Measurements from ENCODE around the gene ZNF93. TPM values are rescaled to one million over a fixed set of nuclear protein-coding genes. Genes with fewer than 3 reads are reported as not detected.
"Not testable (repeated sequence)": the region's sequence is repeated elsewhere in the genome, so short reads cannot be mapped to it uniquely, and the experiment has no call there.

ZNF93 gene
- total RNA-seq = 6.8 and 7.2 TPM in 2 replicates

DNA sequence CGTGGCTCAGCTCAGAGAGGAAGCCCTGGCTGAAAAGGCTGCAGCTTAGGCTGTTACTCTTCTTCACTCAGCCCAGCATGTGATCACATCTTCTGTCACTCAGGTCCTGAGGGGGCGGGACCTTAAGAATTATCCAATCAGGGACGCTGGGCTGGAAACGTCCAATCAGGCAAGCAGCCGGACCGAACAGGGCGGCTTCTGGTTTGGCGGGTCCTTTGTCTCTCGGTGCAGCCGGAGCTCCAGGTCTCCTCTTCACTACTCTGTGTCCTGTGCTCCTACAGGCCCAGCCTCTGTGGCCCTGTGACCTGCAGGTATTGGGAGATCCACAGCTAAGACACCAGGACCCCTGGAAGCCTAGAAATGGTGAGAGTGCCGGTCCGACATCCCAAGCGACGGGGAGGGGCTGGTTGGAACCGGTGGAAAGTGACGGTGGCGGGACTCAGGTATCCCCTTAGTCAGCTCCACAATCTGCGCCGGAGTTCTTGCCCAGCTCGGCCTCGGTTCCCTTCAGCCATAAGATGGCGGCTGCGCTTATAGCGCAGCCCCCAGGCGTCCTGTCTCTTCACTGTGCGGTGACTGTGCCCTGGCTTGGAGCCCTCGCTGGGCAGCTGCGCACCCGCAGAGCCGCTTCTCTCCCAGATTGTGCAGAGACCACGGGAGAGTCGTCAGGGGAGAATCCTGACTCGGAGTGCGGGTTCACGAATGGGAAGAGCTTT is at the start of gene ZNF93:
ZNF93 (plus strand) TSS at position 218 of the 716 bp plus-strand sequence; CDS start at position 361, 143 bp downstream.
- Mint-ChIP-seq H3K4me1 (ENCODE audit: low read depth) (peaks cover 16% of the 10 kb centered on the region), H3K27ac (peak within 1 kb of the TSS; percentile 90), H3K9me3 (peaks cover 71% of the 10 kb centered on the region), H3K27me3 (ENCODE audit: insufficient read depth) (no peaks in the 10 kb centered on the region), H3K4me3 (peak within 1 kb of the TSS; percentile 95), H3K36me3 (ENCODE audit: low read depth) (peaks cover 38% of the 10 kb centered on the region)
- intact Hi-C loops (cut with micrococcal nuclease) = loop anchor here (1.0 to 5.0 kb wide), 5 partner anchors 36 to 1181 kb away; partner anchors contain the start of genes ZNF101, ZNF253, ZNF506 and ZNF714
- DNase-seq (ENCODE audit: low spot score) = peak; percentile 85

DNA sequence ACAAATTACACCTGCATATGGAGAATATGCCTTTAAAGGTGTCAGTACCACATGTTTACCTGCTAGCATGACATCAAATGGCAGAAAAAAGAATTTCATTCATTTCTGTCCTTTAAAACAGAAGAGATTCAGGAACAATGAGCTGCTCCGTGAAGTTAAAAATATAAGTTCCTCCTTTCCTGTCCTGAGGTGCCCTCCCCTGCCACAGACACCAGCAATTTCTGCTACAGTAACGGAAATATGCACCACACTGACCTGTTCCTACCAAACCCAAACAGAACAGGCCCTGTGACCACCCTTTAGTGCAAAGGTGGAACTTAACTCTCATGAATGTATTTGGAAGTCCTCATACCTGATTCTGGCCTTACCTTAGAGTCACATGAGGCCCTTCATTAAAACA is 49.0 kb upstream of the ZNF93 start:
- H3K4me1 Mint-ChIP-seq (ENCODE audit: low read depth); H3K27me3 Mint-ChIP-seq (ENCODE audit: insufficient read depth); H3K4me3 Mint-ChIP-seq; H3K36me3 Mint-ChIP-seq (ENCODE audit: low read depth); DNase-seq (ENCODE audit: low spot score); intact Hi-C loops (cut with micrococcal nuclease); H3K27ac Mint-ChIP-seq: not testable (repeated sequence)
- H3K9me3 Mint-ChIP-seq = peaks cover 49% of the 10 kb centered on the region

DNA sequence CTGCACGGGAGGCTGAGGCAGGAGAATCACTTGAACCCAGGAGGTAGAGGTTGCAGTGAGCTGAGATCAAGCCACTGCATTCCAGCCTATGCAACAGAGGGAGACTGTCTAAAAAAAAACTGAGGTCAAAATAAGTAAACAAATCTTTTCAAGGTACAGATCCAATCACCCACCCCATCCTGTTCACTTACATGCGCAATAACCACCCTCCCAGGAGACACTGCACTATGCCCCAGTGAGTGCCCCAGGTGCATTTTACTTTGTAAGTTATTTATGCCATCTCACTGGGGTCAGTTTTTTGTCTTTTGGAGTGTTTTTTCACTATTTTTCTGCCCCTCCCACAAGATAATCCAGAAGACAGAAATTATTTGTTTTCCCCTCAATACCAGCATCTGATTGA is 42.0 kb upstream of the ZNF93 start:
- Mint-ChIP-seq H3K27me3 (ENCODE audit: insufficient read depth) (no peaks in the 10 kb centered on the region), H3K4me1 (ENCODE audit: low read depth) (no peaks in the 10 kb centered on the region), H3K9me3 (peaks cover 68% of the 10 kb centered on the region), H3K4me3 (no peak overlapping the region), H3K36me3 (ENCODE audit: low read depth) (peaks cover 14% of the 10 kb centered on the region), H3K27ac (no peak overlapping the region)
- intact Hi-C loops (cut with micrococcal nuclease) = no loop called here
- DNase-seq (ENCODE audit: low spot score) = no peak

DNA sequence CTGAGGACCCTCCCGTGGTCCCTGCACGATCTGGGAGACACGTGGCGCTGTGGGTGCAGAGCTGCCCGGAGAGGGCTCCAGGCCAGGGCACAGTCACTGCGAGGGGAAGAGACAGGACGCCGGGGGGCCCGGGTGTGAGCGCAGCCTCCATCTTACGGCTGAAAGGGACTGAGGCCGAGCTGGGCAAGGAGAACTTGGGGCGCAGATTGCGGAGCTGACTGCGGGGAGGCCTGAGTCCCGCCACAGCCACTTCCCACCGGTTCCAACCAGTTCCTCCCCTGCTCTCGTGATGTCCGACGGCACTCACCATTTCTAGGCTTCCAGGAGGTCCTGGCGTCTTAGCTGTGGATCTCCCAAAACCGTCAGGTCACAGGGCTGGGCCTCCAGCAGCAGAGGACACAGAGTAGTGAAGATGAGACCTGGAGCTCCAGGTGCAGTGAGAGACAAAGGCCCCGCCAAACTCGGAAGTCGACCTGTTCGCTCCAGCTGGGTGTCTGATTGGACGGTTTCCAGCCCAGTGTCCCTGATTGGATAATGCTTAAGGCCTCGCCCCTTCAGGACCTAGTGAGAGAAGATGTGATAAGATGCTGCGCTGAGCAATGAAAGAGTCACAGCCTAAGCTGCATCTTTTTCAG is 39.9 kb upstream of the ZNF93 start:
- H3K36me3 Mint-ChIP-seq (ENCODE audit: low read depth) = peaks cover 14% of the 10 kb centered on the region
- no peaks in the 10 kb centered on the region for H3K4me1 Mint-ChIP-seq (ENCODE audit: low read depth)
- no peak overlapping the region for H3K27ac Mint-ChIP-seq
- H3K9me3 Mint-ChIP-seq = peaks cover 54% of the 10 kb centered on the region
- H3K27me3 Mint-ChIP-seq (ENCODE audit: insufficient read depth) = no peaks in the 10 kb centered on the region
- DNase-seq (ENCODE audit: low spot score) = no peak
- intact Hi-C loops (cut with micrococcal nuclease) = no loop called here
- peak overlapping the region; percentile 67 for H3K4me3 Mint-ChIP-seq

DNA sequence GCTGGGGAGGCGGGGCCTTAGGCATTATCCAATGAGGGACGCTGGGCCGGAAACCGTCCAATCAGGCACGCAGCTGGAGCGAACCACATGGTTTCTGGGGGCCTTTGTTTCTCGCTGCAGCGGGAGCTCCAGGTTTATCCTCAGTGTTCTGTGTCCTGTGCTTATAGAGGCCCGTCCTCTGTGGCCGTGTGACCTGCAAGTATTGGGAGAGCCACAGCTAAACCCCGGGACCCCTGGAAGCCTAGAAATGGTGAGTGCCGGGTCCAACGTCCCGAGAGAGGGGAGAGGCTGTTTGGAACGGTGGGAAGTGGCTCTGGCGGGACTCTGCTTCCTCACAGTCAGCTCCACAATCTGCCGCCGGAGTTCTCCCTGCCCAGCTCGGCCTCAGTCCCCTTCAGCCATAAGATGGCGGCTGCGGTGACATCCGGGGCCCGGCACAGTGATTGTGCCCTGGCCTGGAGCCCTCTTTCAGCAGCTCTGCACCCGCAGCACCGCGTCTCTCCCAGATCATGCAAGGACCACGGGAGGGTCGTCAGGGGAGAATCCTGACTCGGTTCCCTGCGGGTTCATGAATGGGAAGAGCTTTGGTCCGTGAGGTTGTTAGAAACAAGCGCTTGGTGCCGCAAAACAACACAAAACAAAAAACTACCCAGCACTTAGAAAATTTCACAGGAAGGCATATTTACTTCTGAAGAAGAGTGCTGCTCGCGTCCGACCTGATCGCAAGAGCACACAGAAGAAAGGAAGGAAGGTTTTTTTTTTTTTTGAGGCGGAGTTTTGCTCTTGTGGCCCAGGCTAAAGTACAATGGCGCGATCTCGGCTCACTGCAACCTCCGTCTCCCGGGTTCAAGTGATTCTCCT is 34.8 kb upstream of the ZNF93 start, which contains the start of gene ZNF253:
ZNF253 (plus strand) TSS at position 133 of the 861 bp plus-strand sequence; CDS start at position 248, 115 bp downstream.
- peaks cover 18% of the 10 kb centered on the region for H3K4me1 Mint-ChIP-seq (ENCODE audit: low read depth)
- intact Hi-C loops (cut with micrococcal nuclease) = loop anchor here (1.0 to 5.0 kb wide), 6 partner anchors 34 to 334 kb away; partner anchors contain the start of genes ZNF101, ZNF14, ZNF506 and ZNF93
- H3K4me3 Mint-ChIP-seq = peak within 1 kb of the TSS; percentile 98
- peaks cover 39% of the 10 kb centered on the region for H3K36me3 Mint-ChIP-seq (ENCODE audit: low read depth)
- peak within 1 kb of the TSS; percentile 99 for H3K27ac Mint-ChIP-seq
- peaks cover 36% of the 10 kb centered on the region for H3K9me3 Mint-ChIP-seq
- DNase-seq (ENCODE audit: low spot score) = peak; percentile 91
- no peaks in the 10 kb centered on the region for H3K27me3 Mint-ChIP-seq (ENCODE audit: insufficient read depth)

DNA sequence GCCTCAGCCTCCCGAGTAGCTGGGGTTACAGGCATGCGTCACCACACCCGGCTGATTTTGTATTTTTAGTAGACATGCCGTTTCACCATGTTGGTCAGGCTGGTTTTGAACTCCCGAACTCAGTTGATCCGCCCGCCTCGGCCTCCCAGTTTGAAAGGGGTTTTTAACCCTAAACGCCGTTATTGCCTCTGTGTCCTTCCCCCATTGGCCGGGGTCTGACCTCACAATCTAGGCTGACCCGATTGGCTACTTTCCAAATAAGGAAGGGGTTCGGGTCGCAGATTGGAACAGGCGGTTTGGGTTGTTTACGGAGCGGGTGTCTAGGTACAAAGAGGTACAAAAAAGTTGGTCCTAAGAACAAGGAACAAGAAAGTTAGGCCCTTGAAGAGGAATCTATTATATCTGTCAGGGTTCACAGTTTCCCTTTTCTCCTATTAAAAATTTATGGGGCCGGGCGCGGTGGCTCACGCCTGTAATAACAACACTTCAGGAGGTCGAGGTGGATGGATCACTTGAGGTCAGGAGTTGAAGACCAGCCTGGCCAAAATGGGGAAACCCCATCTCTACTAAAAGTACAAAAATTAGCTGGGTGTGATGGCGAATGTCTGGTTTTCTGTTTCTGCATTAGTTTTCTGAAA is 34.0 kb upstream of the ZNF93 start:
- H3K36me3 Mint-ChIP-seq (ENCODE audit: low read depth) = peaks cover 45% of the 10 kb centered on the region
- peaks cover 22% of the 10 kb centered on the region for H3K4me1 Mint-ChIP-seq (ENCODE audit: low read depth)
- H3K9me3 Mint-ChIP-seq = peaks cover 37% of the 10 kb centered on the region
- no peaks in the 10 kb centered on the region for H3K27me3 Mint-ChIP-seq (ENCODE audit: insufficient read depth)
- intact Hi-C loops (cut with micrococcal nuclease) = loop anchor here (1.0 to 5.0 kb wide), 3 partner anchors 90 to 334 kb away; partner anchors contain the start of gene ZNF14
- H3K27ac Mint-ChIP-seq = peak overlapping the region; percentile 99
- peak; percentile 53 for DNase-seq (ENCODE audit: low spot score)
- H3K4me3 Mint-ChIP-seq = peak overlapping the region; percentile 98

DNA sequence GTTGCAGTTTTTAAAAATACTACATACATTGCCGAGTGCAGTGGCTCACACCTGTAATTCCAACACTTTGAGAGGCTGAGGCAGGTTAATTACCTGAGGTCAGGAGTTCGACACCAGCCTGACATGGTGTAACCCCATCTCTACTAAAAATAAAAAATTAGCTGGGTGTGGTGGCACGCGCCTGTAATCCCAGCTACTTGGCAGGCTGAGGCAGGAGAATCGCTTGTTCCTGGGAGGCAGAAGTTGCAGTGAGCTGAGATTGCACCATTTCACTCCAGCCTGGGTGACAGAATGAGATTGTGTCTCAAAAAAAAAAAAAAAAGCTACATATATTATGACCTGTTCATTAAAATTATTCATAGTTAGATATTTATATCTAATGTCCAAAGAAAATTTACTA is 30.7 kb upstream of the ZNF93 start:
- H3K4me3 Mint-ChIP-seq; DNase-seq (ENCODE audit: low spot score); H3K27me3 Mint-ChIP-seq (ENCODE audit: insufficient read depth); H3K27ac Mint-ChIP-seq; intact Hi-C loops (cut with micrococcal nuclease): not testable (repeated sequence)
- Mint-ChIP-seq H3K36me3 (ENCODE audit: low read depth) (peaks cover 59% of the 10 kb centered on the region), H3K4me1 (ENCODE audit: low read depth) (peaks cover 28% of the 10 kb centered on the region), H3K9me3 (peaks cover 34% of the 10 kb centered on the region)

DNA sequence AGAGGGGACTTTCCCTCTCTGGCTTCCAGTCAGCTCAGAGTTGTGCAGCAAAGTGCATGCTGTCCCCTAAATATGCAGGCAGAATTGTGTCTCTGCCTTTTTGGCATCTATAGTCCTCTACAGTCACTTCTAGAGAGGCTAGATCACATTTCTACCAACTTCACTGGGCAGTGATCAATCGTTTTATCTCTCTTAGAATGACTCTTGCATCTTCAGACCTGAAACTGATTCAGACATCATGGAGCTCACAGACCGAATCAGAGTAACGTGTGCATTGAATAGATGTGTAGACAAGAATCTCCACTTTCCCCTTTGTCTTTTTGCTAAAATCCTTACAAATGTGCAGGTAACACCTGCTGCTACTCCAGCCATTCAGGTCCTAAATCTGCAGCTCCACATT is 28.8 kb upstream of the ZNF93 start:
- intact Hi-C loops (cut with micrococcal nuclease) = no loop called here

DNA sequence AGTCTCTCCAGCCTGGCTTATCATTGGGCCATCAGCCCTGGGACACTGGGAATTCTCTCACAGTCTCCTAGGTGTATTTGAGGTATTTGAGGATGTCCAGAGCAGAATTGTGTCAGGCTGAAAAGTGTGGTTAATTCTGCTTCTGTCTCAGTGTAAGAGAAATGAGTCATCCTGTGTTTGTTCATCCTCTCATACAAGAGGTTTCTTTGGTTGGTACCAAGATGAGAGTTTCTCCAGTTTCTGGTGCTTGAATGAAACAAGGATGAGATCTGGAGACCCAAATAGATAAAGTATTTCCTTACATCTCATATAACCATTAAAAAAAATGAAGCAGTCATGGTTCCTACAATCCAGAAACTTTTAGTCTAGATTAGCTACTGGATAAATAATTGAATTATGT is 27.4 kb upstream of the ZNF93 start:
- intact Hi-C loops (cut with micrococcal nuclease) = no loop called here
- peaks cover 10% of the 10 kb centered on the region for H3K4me1 Mint-ChIP-seq (ENCODE audit: low read depth)
- DNase-seq (ENCODE audit: low spot score) = no peak
- H3K27ac Mint-ChIP-seq = no peak overlapping the region
- H3K27me3 Mint-ChIP-seq (ENCODE audit: insufficient read depth) = no peaks in the 10 kb centered on the region
- H3K9me3 Mint-ChIP-seq = peaks cover 50% of the 10 kb centered on the region
- H3K36me3 Mint-ChIP-seq (ENCODE audit: low read depth) = peaks cover 58% of the 10 kb centered on the region
- no peak overlapping the region for H3K4me3 Mint-ChIP-seq

More for the DNA sequence above, 28.8 kb upstream of the ZNF93 start:
- no peak overlapping the region for H3K27ac Mint-ChIP-seq
- H3K4me1 Mint-ChIP-seq (ENCODE audit: low read depth) = peaks cover 24% of the 10 kb centered on the region
- no peaks in the 10 kb centered on the region for H3K27me3 Mint-ChIP-seq (ENCODE audit: insufficient read depth)
- no peak overlapping the region for H3K4me3 Mint-ChIP-seq
- H3K36me3 Mint-ChIP-seq (ENCODE audit: low read depth) = peaks cover 59% of the 10 kb centered on the region
- DNase-seq (ENCODE audit: low spot score) = no peak
- peaks cover 48% of the 10 kb centered on the region for H3K9me3 Mint-ChIP-seq

DNA sequence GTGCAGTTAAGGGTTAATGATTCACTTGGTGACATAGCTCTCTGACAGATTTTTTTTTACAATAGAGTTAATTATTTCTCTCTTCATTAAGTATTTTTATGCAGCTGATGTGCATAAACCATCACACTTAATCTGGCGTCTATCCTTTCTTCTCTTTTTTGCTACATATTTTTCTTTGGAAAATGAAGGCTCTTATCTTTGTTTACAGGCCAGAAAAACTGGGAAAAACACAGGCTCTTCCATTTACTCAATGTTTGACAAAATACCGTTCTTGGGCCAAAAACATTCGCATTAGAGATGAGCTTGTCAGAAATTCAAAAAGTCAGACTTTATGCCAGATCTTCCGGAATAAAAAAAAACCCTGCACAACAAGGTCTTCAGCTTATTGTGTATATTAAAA is 23.0 kb upstream of the ZNF93 start:
- no peak for DNase-seq (ENCODE audit: low spot score)
- Mint-ChIP-seq H3K27ac (no peak overlapping the region), H3K4me3 (no peak overlapping the region), H3K4me1 (ENCODE audit: low read depth) (no peaks in the 10 kb centered on the region), H3K27me3 (ENCODE audit: insufficient read depth) (no peaks in the 10 kb centered on the region), H3K36me3 (ENCODE audit: low read depth) (peaks cover 61% of the 10 kb centered on the region), H3K9me3 (peaks cover 35% of the 10 kb centered on the region)
- intact Hi-C loops (cut with micrococcal nuclease) = no loop called here

DNA sequence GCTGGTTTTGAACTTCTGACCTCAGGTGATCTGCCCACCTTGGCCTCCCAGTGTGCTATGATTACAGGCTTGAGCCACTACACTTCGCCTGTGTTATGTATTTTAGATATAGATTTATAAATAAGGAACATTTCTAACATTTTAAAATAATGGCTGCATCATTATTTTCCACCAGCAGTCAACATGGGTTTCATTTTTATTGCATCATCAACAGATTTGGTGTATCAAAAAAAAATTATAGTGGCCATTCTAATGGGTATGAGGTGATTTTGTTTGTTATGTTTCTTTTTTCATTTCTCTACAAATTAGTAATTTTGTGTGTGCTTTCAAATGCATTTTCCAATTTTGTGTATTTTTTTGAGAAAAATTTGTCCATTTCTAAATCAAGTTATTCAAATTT is 16.2 kb upstream of the ZNF93 start:
- Mint-ChIP-seq H3K4me1 (ENCODE audit: low read depth) (no peaks in the 10 kb centered on the region), H3K27me3 (ENCODE audit: insufficient read depth) (no peaks in the 10 kb centered on the region), H3K9me3 (peaks cover 45% of the 10 kb centered on the region), H3K36me3 (ENCODE audit: low read depth) (peaks cover 49% of the 10 kb centered on the region), H3K27ac (no peak overlapping the region), H3K4me3 (no peak overlapping the region)
- intact Hi-C loops (cut with micrococcal nuclease) = no loop called here
- no peak for DNase-seq (ENCODE audit: low spot score)

Measured in activated T-helper 1 cell treated with anti-CD3 and anti-CD28 coated beads, Interleukin-12 subunit alpha, Interleukin-12 subunit beta, Interleukin-2, Interleukin-4 antibody, amounts not matched to agents 30 ng/mL and 10 ng/mL and 1 ng/mL, durations not matched to agents 14 hours and 24 hours and 36 hours (primary cell).